ENCODE data around the gene ACTG1. TPM values are rescaled to one million over a fixed set of nuclear protein-coding genes. Genes with fewer than 3 reads are reported as not detected.

ACTG1 gene
- total RNA-seq, 1 experiment from 2014 or later, result 3,247 TPM

- no peaks in the 10 kb centered on the region for H3K9me3 ChIP-seq (ENCODE audit: low read depth, low read length, poor library complexity, severe bottlenecking)
- H3K4me1 ChIP-seq (ENCODE audit: insufficient read depth, low read length, poor library complexity, severe bottlenecking), result peaks cover 14% of the 10 kb centered on the region
- no peaks in the 10 kb centered on the region for H3K27me3 ChIP-seq (replicated peaks; ENCODE audit: insufficient read depth, low read depth, low read length, poor library complexity)
- POLR2A ChIA-PET (ENCODE audit: low non-redundant PET), result no interaction called here
- peak overlapping the region; percentile 99 for H3K27ac ChIP-seq (ENCODE audit: low read depth, low read length, poor library complexity, severe bottlenecking)
- CTCF ChIA-PET, result no interaction called here
- TF ChIP-seq CTCF (conservative IDR thresholded peaks at IDR 0.05; ENCODE audit: low read depth, low read length) (no peak), EZH2 (IDR thresholded peaks at IDR 0.05; ENCODE audit: borderline replicate concordance, low read depth, low read length, poor library complexity, severe bottlenecking) (no peak)
- peaks cover 32% of the 10 kb centered on the region for H3K36me3 ChIP-seq (ENCODE audit: insufficient read depth, low read length, poor library complexity, severe bottlenecking)
- intact Hi-C loops (cut with micrococcal nuclease; ENCODE audit: unreplicated experiment), result loop anchor here (10.0 kb wide), 1 partner anchor 95 kb away; no protein-coding TSS in a partner anchor
- BruUV-seq (replicated peaks), result no TSS peak
- peak overlapping the region; percentile 79 for H3K4me3 ChIP-seq (ENCODE audit: low read depth, low read length, poor library complexity, severe bottlenecking)
- DNase-seq (ENCODE audit: low spot score), result no peak
Measured at GRCh38 chr17:81509972-81510784, 2.4 kb downstream of the ACTG1 start.

- Histone ChIP-seq H3K9me3 (ENCODE audit: low read depth, low read length, poor library complexity, severe bottlenecking) (no peaks in the 10 kb centered on the region), H3K4me1 (ENCODE audit: insufficient read depth, low read length, poor library complexity, severe bottlenecking) (peaks cover 12% of the 10 kb centered on the region), H3K27ac (ENCODE audit: low read depth, low read length, poor library complexity, severe bottlenecking) (peak overlapping the region; percentile 14), H3K4me3 (ENCODE audit: low read depth, low read length, poor library complexity, severe bottlenecking) (peak overlapping the region; percentile 79), H3K36me3 (ENCODE audit: insufficient read depth, low read length, poor library complexity, severe bottlenecking) (peaks cover 32% of the 10 kb centered on the region), H3K27me3 (replicated peaks; ENCODE audit: insufficient read depth, low read depth, low read length, poor library complexity) (no peaks in the 10 kb centered on the region)
- POLR2A ChIA-PET (ENCODE audit: low non-redundant PET), result interaction anchor here (0.7 kb wide), 1 partner anchor 80 kb away, joined by 4 read pairs; no protein-coding TSS in a partner anchor
- no peak for TF ChIP-seq CTCF (conservative IDR thresholded peaks at IDR 0.05; ENCODE audit: low read depth, low read length)
- TF ChIP-seq EZH2 (IDR thresholded peaks at IDR 0.05; ENCODE audit: borderline replicate concordance, low read depth, low read length, poor library complexity, severe bottlenecking), result no peak
- no peak for DNase-seq (ENCODE audit: low spot score)
- no TSS peak for BruUV-seq (replicated peaks)
- intact Hi-C loops (cut with micrococcal nuclease; ENCODE audit: unreplicated experiment), result no loop called here
- CTCF ChIA-PET, result no interaction called here
Measured at GRCh38 chr17:81509207-81509971, 3.2 kb downstream of the ACTG1 start.

GRCh38 chr17:81508639-81509206 is 3.9 kb downstream of the ACTG1 start:
- Histone ChIP-seq H3K4me1 (ENCODE audit: insufficient read depth, low read length, poor library complexity, severe bottlenecking) (peaks cover 9% of the 10 kb centered on the region), H3K36me3 (ENCODE audit: insufficient read depth, low read length, poor library complexity, severe bottlenecking) (peaks cover 32% of the 10 kb centered on the region), H3K27me3 (replicated peaks; ENCODE audit: insufficient read depth, low read depth, low read length, poor library complexity) (no peaks in the 10 kb centered on the region), H3K4me3 (ENCODE audit: low read depth, low read length, poor library complexity, severe bottlenecking) (peak overlapping the region; percentile 79), H3K27ac (ENCODE audit: low read depth, low read length, poor library complexity, severe bottlenecking) (peak overlapping the region; percentile 9), H3K9me3 (ENCODE audit: low read depth, low read length, poor library complexity, severe bottlenecking) (no peaks in the 10 kb centered on the region)
- DNase-seq (ENCODE audit: low spot score), result no peak
- CTCF ChIA-PET, result no interaction called here
- intact Hi-C loops (cut with micrococcal nuclease; ENCODE audit: unreplicated experiment), result no loop called here
- BruUV-seq (replicated peaks), result no TSS peak
- TF ChIP-seq EZH2 (IDR thresholded peaks at IDR 0.05; ENCODE audit: borderline replicate concordance, low read depth, low read length, poor library complexity, severe bottlenecking), result no peak
- no peak for TF ChIP-seq CTCF (conservative IDR thresholded peaks at IDR 0.05; ENCODE audit: low read depth, low read length)
- POLR2A ChIA-PET (ENCODE audit: low non-redundant PET), result interaction anchor here (0.6 to 0.7 kb wide), 3 partner anchors 12 to 79 kb away, joined by 4 to 7 read pairs (median 4); no protein-coding TSS in a partner anchor
